Left lung (tissue), 10 donors: Measurements from ENCODE around the gene LITAFD. TPM values are rescaled to one million over a fixed set of nuclear protein-coding genes. Genes with fewer than 3 reads are reported as not detected.
"Not testable (repeated sequence)": the region's sequence is repeated elsewhere in the genome, so short reads cannot be mapped to it uniquely, and the experiment has no call there.

ENCODE experiments used
- ATAC-seq: fragments of 200-7000 bp; cut with Tn5 transposase; one replicate; pipeline ENCODE4 v1.9.1; 2020; ENCODE audit warnings: moderate library complexity
- DNase-seq, 4 donors: peaks; one replicate each; pipeline ENCODE4 v3.0.0-alpha.2; 2013 to 2020
- H3K27ac ChIP-seq, 2 donors: fragments of 200-600 bp; sonication (generic) in 1 of 2; one replicate each; pipeline versions ENCODE4 v1.5.0 to v1.8.0; 2020 to 2021
- H3K27me3 ChIP-seq, 2 donors: fragments of 200-600 bp; sonication (generic) in 1 of 2; one replicate each; pipeline versions ENCODE4 v1.5.0 to v1.8.0; 2020 to 2021
- H3K36me3 ChIP-seq, 2 donors: fragments of 200-600 bp; sonication (generic) in 1 of 2; one replicate each; pipeline versions ENCODE4 v1.5.0 to v1.8.0; 2020 to 2021
- H3K4me1 ChIP-seq, 2 donors: fragments of 200-600 bp; one replicate each; pipeline ENCODE4 v1.8.0; 2021
- H3K4me3 ChIP-seq, 2 donors: fragments of 200-600 bp; sonication (generic) in 1 of 2; one replicate each; pipeline versions ENCODE4 v1.5.0 to v1.8.0; 2020 to 2021; ENCODE audit warnings: mild to moderate bottlenecking in 1 of 2
- H3K9me3 ChIP-seq, 2 donors: fragments of 200-600 bp; sonication (generic) in 1 of 2; one replicate each; pipeline versions ENCODE4 v1.5.0 to v1.8.0; 2020 to 2021
- intact Hi-C, 2 donors: fragments of 100-400 bp; cut with DNase I; formaldehyde crosslinking; loops; one replicate each; pipeline versions ENCODE4 v1.11.2 to v1.14.2; 2022
- polyA plus RNA-seq, 6 donors: library from polyadenylated mRNA; unstranded; fragments of 120-200 nt; gene quantifications; one replicate each; pipeline ENCODE4 v1.2.1, GENCODE V29; 2013; ENCODE audit not compliant: insufficient read length in 6 of 6
- total RNA-seq, 2 donors: library from RNA; stranded (reverse); fragmentation: NEBNext Ultra II Directional; extraction: Animal tissue kit (Norgen Biotek cat#: 25700); gene quantifications; one replicate each; pipeline ENCODE4 v1.2.1, GENCODE V29; 2021
- TF ChIP-seq, protein P1 (sequence below), 2 donors: fragments of 200-600 bp; sonication (generic) in 1 of 2; IDR thresholded peaks; one replicate each; pipeline versions ENCODE4 v1.5.0 to v1.8.0; 2021; ENCODE audit warnings: antibody characterized with exemption in 2 of 2
- donor health status: DM: no; HTN: yes; CAD: no.
- donor health status: DM: no; HTN: no; CAD: no.

Gene LITAFD
- total and polyA plus RNA-seq, 8 donors, result 0.18 to 0.27 TPM; not detected in 6

- no peak overlapping the region for H3K27ac ChIP-seq
- no peaks in the 10 kb centered on the region for H3K9me3 ChIP-seq
- intact Hi-C loops, result no loop called here
- no peak overlapping the region for H3K4me3 ChIP-seq
- no peaks in the 10 kb centered on the region for H3K4me1 ChIP-seq
- DNase-seq (no peak), ATAC-seq (no peak)
- H3K36me3 ChIP-seq, result peaks cover 4 to 100% of the 10 kb centered on the region in 2 donors
- TF ChIP-seq, protein P1, sequence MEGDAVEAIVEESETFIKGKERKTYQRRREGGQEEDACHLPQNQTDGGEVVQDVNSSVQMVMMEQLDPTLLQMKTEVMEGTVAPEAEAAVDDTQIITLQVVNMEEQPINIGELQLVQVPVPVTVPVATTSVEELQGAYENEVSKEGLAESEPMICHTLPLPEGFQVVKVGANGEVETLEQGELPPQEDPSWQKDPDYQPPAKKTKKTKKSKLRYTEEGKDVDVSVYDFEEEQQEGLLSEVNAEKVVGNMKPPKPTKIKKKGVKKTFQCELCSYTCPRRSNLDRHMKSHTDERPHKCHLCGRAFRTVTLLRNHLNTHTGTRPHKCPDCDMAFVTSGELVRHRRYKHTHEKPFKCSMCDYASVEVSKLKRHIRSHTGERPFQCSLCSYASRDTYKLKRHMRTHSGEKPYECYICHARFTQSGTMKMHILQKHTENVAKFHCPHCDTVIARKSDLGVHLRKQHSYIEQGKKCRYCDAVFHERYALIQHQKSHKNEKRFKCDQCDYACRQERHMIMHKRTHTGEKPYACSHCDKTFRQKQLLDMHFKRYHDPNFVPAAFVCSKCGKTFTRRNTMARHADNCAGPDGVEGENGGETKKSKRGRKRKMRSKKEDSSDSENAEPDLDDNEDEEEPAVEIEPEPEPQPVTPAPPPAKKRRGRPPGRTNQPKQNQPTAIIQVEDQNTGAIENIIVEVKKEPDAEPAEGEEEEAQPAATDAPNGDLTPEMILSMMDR (IDR thresholded peaks at IDR 0.05), result no peak
- H3K27me3 ChIP-seq, result no peaks in the 10 kb centered on the region
Observed at GRCh38 chr16:8914098-8914497, 31.9 kb downstream of the LITAFD start.

DNA sequence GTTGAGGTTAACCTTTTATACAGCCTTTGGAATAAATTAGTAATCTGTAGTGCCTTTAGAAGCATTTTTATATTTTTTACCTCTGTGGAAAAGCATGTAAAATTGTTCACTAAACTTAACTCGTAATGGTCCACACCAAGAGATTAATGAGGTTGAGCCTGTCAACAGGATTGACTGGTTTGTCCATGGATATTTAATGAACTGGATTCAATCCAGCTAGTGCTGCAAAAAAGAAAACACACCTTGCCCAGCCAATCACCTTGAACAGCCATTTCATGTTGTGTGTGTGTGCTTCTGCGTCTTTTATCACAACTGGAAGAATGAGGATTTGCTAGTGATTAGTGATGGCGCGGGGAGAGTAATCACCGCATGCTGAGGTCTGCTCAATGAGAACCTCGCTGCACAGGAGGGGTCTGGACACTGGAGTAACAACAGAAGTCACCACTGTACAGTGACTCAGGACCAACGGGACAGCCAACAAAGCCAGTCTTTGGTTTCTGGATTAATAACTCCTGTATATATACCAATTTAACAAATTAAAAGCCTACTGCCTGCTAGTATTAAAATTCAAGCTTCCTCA lies 33.7 kb downstream of the LITAFD start:
- intact Hi-C loops, result no loop called here
- ATAC-seq (no peak), DNase-seq (no peak)
- Histone ChIP-seq H3K4me1 (no peaks in the 10 kb centered on the region), H3K4me3 (no peak overlapping the region), H3K27ac (no peak overlapping the region), H3K9me3 (no peaks in the 10 kb centered on the region), H3K27me3 (no peaks in the 10 kb centered on the region), H3K36me3 (peaks cover 4 to 100% of the 10 kb centered on the region in 2 donors)
- TF ChIP-seq, protein P1 (IDR thresholded peaks at IDR 0.05), result no peak

GRCh38 chr16:8916541-8917225 lies 34.5 kb downstream of the LITAFD start:
- Histone ChIP-seq H3K4me3 (no peak overlapping the region), H3K9me3 (no peaks in the 10 kb centered on the region), H3K36me3 (peaks cover 4 to 100% of the 10 kb centered on the region in 2 donors), H3K4me1 (no peaks in the 10 kb centered on the region), H3K27ac (no peak overlapping the region), H3K27me3 (no peaks in the 10 kb centered on the region)
- no peak for DNase-seq
- ATAC-seq, result no peak
- TF ChIP-seq, protein P1 (IDR thresholded peaks at IDR 0.05), result no peak
- intact Hi-C loops, result no loop called here

DNA sequence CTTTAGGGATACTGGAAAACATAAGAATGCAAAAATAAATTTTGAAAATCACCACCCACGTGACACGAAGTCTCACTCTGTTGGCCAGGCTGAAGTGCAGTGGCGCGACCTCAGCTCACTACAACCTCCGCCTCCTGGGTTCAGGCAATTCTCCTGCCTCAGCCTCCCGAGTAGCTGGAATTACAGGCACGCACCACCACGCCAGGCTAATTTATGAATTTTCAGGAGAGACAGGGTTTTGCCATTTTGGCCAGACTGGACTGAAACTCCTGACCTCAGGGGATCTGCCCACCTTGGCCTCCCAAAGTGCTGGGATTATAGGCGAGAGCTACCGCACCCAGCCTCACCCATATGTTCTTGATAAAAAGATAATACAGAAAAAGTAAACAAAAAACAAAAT lies 35.2 kb downstream of the LITAFD start:
- H3K27ac ChIP-seq, H3K4me3 ChIP-seq, H3K9me3 ChIP-seq, H3K27me3 ChIP-seq, intact Hi-C loops, H3K4me1 ChIP-seq, ATAC-seq, DNase-seq: not testable (repeated sequence)
- H3K36me3 ChIP-seq, result peaks cover 4 to 100% of the 10 kb centered on the region in 2 donors

DNA sequence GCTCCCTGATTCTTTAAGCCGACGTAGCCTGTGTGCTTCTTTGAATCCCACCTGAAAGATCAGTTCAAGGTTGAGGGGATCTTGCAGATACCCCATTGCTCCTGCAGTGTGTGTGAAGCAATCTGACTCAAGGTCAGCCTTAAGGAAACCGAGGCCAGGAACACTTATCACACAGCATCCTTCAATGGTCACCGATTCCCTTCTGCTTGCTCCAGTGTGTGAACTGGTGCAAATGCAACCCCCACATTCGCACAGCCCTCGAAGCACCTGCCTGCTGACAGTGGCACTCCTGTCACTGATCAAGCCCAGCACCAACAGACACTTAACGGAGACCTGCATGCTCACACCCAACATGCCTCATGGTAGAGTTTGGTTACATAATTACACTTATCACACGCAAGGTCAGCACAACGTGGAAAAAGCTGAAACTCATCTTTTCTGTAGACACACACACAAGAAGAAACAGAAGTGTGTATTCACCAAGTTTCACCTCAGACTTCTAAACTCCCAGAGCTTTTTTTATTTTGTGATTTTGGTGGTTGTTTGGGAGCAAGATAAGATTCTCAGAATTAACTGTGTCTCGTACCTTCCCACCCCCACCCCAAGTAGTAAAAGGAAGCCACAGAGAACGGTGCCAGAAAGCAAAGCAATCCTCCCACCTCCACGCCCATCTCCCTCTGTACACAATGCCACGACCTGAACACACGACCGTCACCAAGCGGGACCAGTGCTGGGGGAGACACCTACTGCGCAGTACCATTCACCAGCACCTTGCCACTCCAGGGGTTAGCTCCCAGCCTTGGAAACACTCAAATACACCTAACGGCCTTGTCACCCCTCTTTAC lies 37.2 kb downstream of the LITAFD start:
- no peaks in the 10 kb centered on the region for H3K9me3 ChIP-seq
- no peak overlapping the region for H3K27ac ChIP-seq
- H3K36me3 ChIP-seq, result peaks cover 4 to 94% of the 10 kb centered on the region in 2 donors
- TF ChIP-seq, protein P1 (IDR thresholded peaks at IDR 0.05), result no peak
- DNase-seq (no peak), ATAC-seq (no peak)
- no peak overlapping the region for H3K4me3 ChIP-seq
- intact Hi-C loops, result no loop called here
- H3K4me1 ChIP-seq, result peaks cover 0 to 4% of the 10 kb centered on the region in 2 donors
- no peaks in the 10 kb centered on the region for H3K27me3 ChIP-seq
